Activated CD4-positive, alpha-beta T cell treated with anti-CD3 and anti-CD28 coated beads, Interleukin-2, amount 50 U/mL, for 48 hours (primary cell): ENCODE measurements around the gene MAOB.

Experiments used
- DNase-seq, 2 experiments: peaks; one replicate each; pipeline ENCODE4 v3.0.0-alpha.2; 2020

Gene MAOB

GRCh38 chrX:43860646-43861370, 21.4 kb downstream of the MAOB start:
- DNase-seq = no peak

GRCh38 chrX:43853225-43853828, 28.9 kb downstream of the MAOB start:
- DNase-seq = no peak

GRCh38 chrX:43850629-43851028, 31.6 kb downstream of the MAOB start:
- no peak for DNase-seq

GRCh38 chrX:43849173-43849572, 33.1 kb downstream of the MAOB start:
- no peak for DNase-seq

- no peak for DNase-seq
Measured at GRCh38 chrX:43847352-43847751, 34.9 kb downstream of the MAOB start.

GRCh38 chrX:43846558-43846957, 35.7 kb downstream of the MAOB start:
- no peak for DNase-seq

- DNase-seq = no peak
Measured at GRCh38 chrX:43845776-43846175, 36.5 kb downstream of the MAOB start.

GRCh38 chrX:43840265-43840664, 42.0 kb downstream of the MAOB start:
- DNase-seq = no peak

- no peak for DNase-seq
Measured at GRCh38 chrX:43836435-43837184, 45.6 kb downstream of the MAOB start.

GRCh38 chrX:43835559-43835958, 46.7 kb downstream of the MAOB start:
- no peak for DNase-seq

- DNase-seq = no peak
Measured at GRCh38 chrX:43827791-43828190, 54.5 kb downstream of the MAOB start.

GRCh38 chrX:43822014-43822413, 60.2 kb downstream of the MAOB start:
- no peak for DNase-seq

GRCh38 chrX:43817444-43817843, 64.8 kb downstream of the MAOB start:
- no peak for DNase-seq

GRCh38 chrX:43815209-43815608, 67.0 kb downstream of the MAOB start:
- DNase-seq = no peak

GRCh38 chrX:43813898-43814297, 68.4 kb downstream of the MAOB start:
- DNase-seq = peak; percentile 0 to 6

- DNase-seq = no peak
Measured at GRCh38 chrX:43813319-43813718, 68.9 kb downstream of the MAOB start.

- DNase-seq = no peak
Measured at GRCh38 chrX:43809463-43809862, 72.8 kb downstream of the MAOB start.

GRCh38 chrX:43808231-43808630, 74.0 kb downstream of the MAOB start:
- DNase-seq = no peak

GRCh38 chrX:43805579-43805978, 76.7 kb downstream of the MAOB start:
- DNase-seq = no peak

GRCh38 chrX:43804021-43804420, 78.2 kb downstream of the MAOB start:
- DNase-seq = no peak

GRCh38 chrX:43785930-43786591, 96.2 kb downstream of the MAOB start:
- DNase-seq = no peak

- no peak for DNase-seq
Measured at GRCh38 chrX:43758044-43758443, 124.2 kb downstream of the MAOB start.

GRCh38 chrX:43756076-43756475, 126.2 kb downstream of the MAOB start:
- no peak for DNase-seq

GRCh38 chrX:43753637-43754036, 128.6 kb downstream of the MAOB start:
- no peak for DNase-seq
